ENCODE data around the gene ETV2. TPM values are rescaled to one million over a fixed set of nuclear protein-coding genes. Genes with fewer than 3 reads are reported as not detected.

The ETV2 gene
- total RNA-seq, 6 experiments from 2014 or later: 0.38 to 1.2 (median 0.57) TPM; not detected in 2

- no peaks in the 10 kb centered on the region for H3K9me3 ChIP-seq
- H3K4me1 ChIP-seq: no peaks in the 10 kb centered on the region
- H3K27me3 ChIP-seq: no peaks in the 10 kb centered on the region
- no CpG with 5 or more reads among the region's 12 CpGs for WGBS (ENCODE audit: insufficient coverage, low coverage, low lambda C conversion rate, missing lambda C conversion rate)
- no peaks in the 10 kb centered on the region for H3K36me3 ChIP-seq
- TF ChIP-seq CTCF (IDR thresholded peaks at IDR 0.05): no peak
- TF ChIP-seq POLR2A (IDR thresholded peaks at IDR 0.05): no peak
- no peak overlapping the region for H3K4me3 ChIP-seq
- no peak overlapping the region for H3K27ac ChIP-seq
- ATAC-seq: no peak
- no peak for DNase-seq
- intact Hi-C loops (cut with DNase I): no loop called here
Observed at GRCh38 chr19:35619290-35619923, 22.1 kb upstream of the ETV2 start.

GRCh38 chr19:35620001-35620400 lies 21.5 kb upstream of the ETV2 start:
- DNase-seq: no peak
- intact Hi-C loops (cut with DNase I): no loop called here
- H3K36me3 ChIP-seq: no peaks in the 10 kb centered on the region

GRCh38 chr19:35621708-35622107 lies 19.8 kb upstream of the ETV2 start:
- Histone ChIP-seq H3K4me1 (no peaks in the 10 kb centered on the region), H3K36me3 (no peaks in the 10 kb centered on the region), H3K4me3 (no peak overlapping the region), H3K27ac (no peak overlapping the region), H3K27me3 (no peaks in the 10 kb centered on the region), H3K9me3 (no peaks in the 10 kb centered on the region)
- no peak for DNase-seq
- TF ChIP-seq POLR2A (IDR thresholded peaks at IDR 0.05) (no peak), CTCF (IDR thresholded peaks at IDR 0.05) (no peak)
- no peak for ATAC-seq
- 88% methylated on average over 9 of the region's 9 CpGs for WGBS (ENCODE audit: insufficient coverage, low coverage, low lambda C conversion rate, missing lambda C conversion rate)
- intact Hi-C loops (cut with DNase I): no loop called here

More at GRCh38 chr19:35620001-35620400, 21.5 kb upstream of the ETV2 start:
- no peaks in the 10 kb centered on the region for H3K27me3 ChIP-seq
- WGBS (ENCODE audit: insufficient coverage, low coverage, low lambda C conversion rate, missing lambda C conversion rate): 94% methylated on average over 12 of the region's 17 CpGs
- no peak overlapping the region for H3K4me3 ChIP-seq
- ATAC-seq: no peak
- H3K27ac ChIP-seq: no peak overlapping the region
- no peaks in the 10 kb centered on the region for H3K4me1 ChIP-seq
- no peak for TF ChIP-seq CTCF (IDR thresholded peaks at IDR 0.05)
- TF ChIP-seq POLR2A (IDR thresholded peaks at IDR 0.05): no peak
- no peaks in the 10 kb centered on the region for H3K9me3 ChIP-seq

GRCh38 chr19:35622750-35623149 lies 18.8 kb upstream of the ETV2 start:
- H3K9me3 ChIP-seq: no peaks in the 10 kb centered on the region
- no peaks in the 10 kb centered on the region for H3K4me1 ChIP-seq
- no peaks in the 10 kb centered on the region for H3K27me3 ChIP-seq
- H3K4me3 ChIP-seq: no peak overlapping the region
- no peak for DNase-seq
- WGBS (ENCODE audit: insufficient coverage, low coverage, low lambda C conversion rate, missing lambda C conversion rate): 90% methylated on average over 6 of the region's 13 CpGs
- H3K27ac ChIP-seq: no peak overlapping the region
- no peaks in the 10 kb centered on the region for H3K36me3 ChIP-seq
- TF ChIP-seq CTCF (IDR thresholded peaks at IDR 0.05): no peak
- no peak for TF ChIP-seq POLR2A (IDR thresholded peaks at IDR 0.05)
- intact Hi-C loops (cut with DNase I): no loop called here
- no peak for ATAC-seq

Measured in right lobe of liver (tissue), 6 donors.